ENCODE results near the gene TBXT.

DNA sequence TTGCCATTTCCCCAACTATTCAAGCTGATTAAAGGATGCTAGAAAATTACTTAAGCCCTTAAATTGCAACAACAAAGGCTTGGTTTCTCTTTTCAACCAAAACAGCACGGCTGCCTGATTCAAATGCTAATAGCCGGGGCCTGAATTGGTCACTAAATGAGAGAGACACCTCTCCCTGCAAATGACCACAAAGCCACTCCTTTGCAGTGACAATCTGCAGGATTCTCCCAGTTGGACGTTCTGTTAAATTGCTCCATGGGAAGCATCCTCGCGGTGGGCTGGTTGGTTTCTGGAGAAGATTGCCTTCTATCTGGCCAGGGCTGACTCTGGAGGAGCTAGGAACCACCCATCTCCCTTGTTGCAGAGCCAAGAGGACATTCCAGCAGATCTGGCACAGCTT is 29.7 kb upstream of the TBXT start:
- TF ChIP-seq CTCF (IDR thresholded peaks at IDR 0.05; ENCODE audit: low read depth, low read length, poor library complexity, severe bottlenecking) (no peak), EZH2phosphoT487 (IDR thresholded peaks at IDR 0.05; ENCODE audit: borderline replicate concordance, low read length) (no peak)
